Measurements from ENCODE around the gene NOC2L.

Gene NOC2L

DNA sequence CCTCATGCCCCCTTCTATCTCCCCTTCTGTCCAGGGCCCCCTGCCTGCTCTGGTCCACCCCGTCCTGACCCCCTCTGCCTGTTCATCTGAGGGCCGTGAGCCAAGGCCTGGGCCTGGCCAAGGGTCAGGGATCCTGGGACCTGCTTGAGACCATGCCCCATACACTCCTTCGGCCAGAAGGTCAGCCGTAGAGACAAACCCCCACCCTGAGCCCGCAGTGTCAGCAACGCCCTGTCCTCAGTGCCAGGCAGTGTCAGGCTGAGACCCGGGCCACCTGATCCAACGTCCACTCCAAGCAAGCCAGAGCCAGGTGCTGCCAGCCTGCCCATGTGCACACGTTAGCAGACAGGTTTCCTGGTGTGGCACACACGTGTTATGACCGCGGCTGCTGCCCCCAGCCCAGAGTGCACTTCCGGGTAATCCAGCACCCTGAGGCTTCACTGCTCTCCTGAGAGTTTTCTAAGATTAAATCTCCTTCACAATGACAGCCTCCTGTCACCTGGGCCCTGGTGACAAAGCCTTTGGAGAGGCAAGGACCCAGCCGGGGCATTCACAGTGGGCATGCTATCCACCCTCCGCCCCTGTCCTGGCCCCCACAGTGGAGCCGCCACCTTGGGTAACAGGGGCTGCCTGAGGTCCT is 45.4 kb downstream of the NOC2L start:
- DNase-seq = peak; percentile 3

- DNase-seq = peak; percentile 27
Measured at GRCh38 chr1:912740-913301, 46.2 kb downstream of the NOC2L start.

DNA sequence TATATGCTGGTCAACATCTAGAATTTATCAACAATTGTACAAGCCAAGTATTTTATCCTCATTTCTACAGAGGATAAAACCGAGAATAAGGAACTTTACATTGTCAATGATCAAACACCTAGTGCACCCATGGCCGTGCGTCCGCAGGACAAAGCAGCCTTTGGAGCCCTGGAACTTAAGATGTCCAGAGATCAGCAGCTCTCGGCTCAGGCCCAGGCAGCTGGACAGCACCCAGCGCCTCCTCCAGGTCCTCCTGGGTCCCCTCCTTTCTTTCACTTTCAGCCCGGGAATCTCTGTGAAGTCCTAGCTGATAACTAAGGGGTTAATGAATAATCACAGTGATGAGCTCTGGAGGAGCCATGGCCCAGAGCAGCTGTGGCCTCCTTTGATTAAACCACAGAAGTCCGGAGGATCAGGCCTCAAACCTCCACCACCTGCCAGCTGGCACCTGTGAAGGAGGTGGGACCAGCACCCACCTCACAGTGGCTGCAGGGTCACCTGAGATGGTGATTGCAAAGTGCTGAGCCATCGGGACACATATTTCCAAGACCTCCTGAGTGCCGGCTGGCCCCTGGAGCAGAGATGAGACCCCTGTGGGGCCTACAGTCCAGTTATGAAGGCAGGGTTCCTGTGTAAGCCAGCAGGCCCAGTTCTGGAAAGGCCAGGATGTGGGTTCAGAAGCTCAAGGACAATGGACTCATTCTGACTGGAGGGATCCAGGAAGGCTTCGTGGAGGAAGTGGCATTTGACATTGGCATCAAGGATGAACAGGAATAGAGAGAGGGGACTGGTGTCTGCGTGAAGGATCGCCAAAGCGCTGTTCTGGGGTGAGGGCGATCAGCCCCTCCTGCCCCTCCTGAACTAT is 46.9 kb downstream of the NOC2L start:
- DNase-seq = peak; percentile 1

GRCh38 chr1:910881-911721 is 48.0 kb downstream of the NOC2L start:
- no peak for DNase-seq

- DNase-seq = no peak
Measured at GRCh38 chr1:910311-910880, 48.7 kb downstream of the NOC2L start.

GRCh38 chr1:909861-910310 is 49.2 kb downstream of the NOC2L start:
- no peak for DNase-seq

DNA sequence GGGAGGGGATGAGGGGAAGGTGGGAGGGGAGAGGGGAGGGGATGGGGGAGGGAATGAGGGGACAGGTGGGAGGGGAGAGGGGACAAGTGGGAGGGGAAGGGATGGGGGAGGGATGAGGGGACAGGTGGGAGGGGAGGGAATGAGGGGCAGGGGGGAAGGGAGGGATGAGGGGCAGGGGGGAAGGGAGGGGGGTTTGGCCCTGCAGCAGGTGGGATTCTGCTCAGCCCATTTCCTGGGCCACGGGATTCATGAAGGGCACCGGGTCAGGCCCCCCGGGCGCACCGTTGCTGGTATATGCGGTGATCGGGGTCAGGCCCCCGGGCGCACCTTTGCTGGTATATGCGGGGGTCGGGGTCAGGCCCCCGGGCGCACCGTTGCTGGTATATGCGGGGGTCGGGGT is 50.4 kb downstream of the NOC2L start:
- no peak for DNase-seq

DNA sequence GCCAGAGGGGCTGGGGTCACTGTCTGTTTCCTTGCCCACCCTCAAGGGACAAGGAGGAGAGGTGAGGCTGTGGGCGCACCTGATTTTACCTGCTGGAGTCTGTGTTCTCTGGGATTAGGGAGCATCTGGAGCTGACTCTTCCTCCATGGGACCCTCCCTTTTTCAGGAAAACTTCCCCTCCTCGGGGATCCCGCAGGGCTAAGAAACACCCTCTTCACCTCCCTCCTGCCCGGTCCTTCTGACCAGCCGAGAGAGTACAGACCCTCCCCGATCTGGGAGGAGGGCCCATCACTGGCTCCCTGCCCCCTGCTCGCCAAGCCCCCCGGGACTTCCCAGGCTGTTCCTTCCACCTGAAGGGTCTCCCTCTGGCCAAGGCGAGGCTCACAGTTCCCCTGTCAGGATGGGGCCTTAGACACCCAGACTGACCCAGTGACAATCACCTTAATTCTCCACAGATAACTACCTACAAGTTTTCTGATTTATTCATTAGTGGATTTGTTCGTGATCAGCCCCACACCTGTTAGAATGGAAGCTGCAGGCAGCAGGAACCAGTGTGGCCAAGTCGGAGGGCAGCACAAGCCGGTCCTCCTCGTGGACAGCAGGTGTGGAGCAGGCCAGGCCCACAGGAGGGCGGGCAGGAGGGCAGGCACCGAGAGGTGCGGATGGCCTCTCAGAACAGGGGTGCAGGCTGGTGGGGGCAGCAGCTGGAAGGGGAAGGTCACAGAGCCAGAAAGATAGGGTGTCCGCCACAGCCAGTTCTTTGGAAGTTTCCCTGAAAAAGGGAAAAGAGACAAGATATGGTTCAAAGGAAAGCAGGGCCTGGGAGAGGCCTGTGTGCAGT is 51.2 kb downstream of the NOC2L start:
- no peak for DNase-seq

DNA sequence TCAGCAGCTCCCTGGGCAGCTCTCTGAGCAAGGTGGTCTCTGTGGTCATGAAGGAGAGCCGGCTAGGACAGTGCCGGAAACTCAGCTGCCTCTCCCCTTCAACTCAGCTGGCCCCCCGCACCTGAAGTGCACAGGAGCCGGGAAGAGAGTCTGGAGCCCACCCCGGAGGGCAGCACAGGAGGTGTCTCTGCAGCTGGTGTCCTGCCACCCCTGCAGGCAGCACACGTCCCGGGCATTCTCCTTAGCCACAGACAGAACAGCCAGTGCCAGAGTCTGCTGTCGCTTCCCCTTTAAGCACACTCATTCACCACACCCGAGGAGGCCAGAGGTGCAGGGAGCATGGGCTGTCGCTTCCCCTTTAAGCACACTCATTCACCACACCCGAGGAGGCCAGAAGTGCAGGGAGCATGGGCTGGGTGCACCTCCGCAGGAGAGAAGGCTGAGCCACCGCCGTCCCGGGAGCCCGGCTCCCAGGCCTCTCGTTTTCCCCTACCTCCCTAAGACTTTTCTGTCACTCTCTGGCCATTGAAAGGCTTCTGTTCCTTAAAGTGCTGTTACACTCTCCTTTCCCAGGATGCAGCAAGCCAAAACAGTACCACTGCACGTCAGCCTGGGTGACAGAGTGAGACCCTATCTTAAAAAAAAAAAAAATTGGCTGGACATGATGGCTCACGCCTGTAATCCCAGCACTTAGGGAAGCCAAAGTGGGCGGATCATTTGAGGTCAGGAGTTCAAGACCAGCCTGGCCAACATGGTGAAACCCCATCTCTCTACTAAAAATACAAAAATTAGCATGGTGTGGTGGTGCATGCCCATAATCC is 52.2 kb downstream of the NOC2L start:
- DNase-seq = no peak

- no peak for DNase-seq
Measured at GRCh38 chr1:905811-906599, 53.1 kb downstream of the NOC2L start.

GRCh38 chr1:905071-905749 is 53.8 kb downstream of the NOC2L start:
- peak; percentile 41 for DNase-seq

- DNase-seq = peak; percentile 87
Measured at GRCh38 chr1:904310-904950, 54.6 kb downstream of the NOC2L start.

DNA sequence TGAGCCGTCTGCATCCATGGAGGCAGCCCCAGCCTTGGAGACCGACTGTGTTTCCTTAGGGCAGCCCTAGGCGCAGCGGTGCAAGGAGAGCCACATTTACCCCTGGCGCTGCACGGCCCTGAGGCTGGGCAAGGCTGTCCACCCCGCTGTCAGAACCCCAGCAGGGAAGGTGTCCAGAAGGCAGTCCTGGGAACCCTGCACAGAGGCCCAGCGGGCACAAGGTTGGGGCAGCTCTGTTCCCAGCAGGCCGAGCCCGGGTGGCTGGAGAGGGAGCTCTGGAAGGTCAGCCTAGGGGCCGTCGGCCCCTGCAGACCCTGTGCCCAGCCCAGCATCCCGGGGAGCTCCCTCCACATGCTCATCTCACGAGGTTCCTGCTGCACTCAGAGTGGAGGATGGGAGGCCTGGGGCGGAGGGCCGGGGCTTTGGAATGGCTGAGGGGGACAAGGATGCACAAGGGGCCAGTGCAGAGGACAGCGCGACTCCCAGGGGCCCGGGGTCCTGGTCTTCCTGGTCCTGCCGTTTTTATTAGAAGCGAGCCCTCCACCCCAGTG is 55.3 kb downstream of the NOC2L start:
- DNase-seq = no peak

DNA sequence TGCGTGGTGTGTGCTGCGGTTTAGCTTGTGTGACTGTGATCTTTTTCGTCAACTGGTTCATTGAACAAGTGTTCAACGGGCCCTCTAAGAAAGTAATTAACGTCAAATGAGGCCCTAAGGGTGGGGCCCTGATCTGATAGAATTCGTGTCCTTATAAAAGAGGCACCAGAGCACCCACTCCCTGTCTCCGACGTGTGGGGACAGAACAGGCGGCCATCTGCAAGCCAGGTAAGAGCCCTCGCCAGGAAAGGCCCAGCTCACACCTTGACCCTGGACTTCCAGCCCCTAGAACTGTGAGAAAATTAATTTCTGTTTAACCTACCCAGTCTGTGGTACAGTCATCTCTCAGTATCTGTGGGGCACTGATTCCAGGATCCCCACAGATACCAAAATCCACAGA is 55.8 kb downstream of the NOC2L start:
- no peak for DNase-seq

DNA sequence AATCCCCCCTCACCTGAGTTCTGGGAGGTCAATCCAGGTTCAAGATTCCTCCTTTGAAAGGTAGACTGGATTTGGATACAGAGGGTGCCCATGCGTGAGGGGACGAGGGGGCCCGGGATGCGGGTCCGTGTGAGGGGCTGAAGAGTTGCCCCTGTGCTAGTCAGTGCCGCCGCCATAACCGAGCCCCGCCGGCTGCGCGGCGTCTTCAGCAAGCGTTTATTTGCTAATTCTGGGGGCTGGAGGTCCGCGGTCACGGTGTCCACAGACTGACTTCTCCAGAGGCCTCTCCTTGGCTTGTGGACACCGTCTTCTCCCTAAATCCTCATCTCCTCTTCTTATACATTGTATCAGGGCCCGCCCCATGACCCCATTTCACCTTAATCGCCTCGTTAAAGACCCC is 56.3 kb downstream of the NOC2L start:
- no peak for DNase-seq

DNA sequence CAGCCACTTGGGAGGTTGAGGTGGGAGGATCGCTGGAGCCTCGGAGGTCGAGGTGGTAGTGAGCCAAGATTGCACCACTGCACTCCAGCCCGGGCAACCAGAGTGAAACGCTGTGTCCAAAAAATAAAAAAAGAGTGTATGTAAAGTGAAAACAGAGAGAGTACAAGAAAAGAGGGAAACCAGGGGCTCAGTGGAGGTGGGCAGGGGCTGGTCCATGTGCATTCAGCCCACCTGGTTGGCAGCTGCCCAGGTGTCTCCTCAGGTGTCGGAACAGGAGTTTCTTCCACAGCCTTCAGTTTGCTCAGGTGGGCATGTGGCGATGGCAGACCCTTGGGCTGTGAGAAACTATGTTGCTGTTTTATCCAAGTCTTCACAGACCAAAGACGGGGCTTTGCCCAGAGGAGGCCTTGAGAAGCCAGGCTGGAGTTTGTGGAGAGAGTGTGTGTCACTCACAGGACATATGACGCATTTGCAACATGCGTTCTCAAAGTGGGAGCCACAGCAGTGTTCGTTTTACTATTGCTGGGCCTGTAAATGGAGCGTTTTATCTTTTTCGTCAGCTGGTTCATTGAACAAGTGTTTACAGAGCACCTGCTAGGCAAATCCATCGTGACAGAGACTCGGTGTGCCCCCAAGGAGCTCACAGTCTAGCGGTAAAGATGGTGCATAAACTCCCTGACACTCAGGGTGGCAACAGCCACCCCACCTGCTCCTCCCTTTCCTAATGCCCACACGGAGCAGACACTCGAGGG is 57.8 kb downstream of the NOC2L start:
- DNase-seq = no peak

- DNase-seq = no peak
Measured at GRCh38 chr1:899636-900317, 59.3 kb downstream of the NOC2L start.

All from stimulated activated CD4-positive, alpha-beta T cell treated with anti-CD3 and anti-CD28 coated beads, Interleukin-15, amount 100 ng/mL, for 24 hours (primary cell).